8988T (cell line): ENCODE data around the gene SLC30A7.
"Not testable (repeated sequence)": the region's sequence is repeated elsewhere in the genome, so short reads cannot be mapped to it uniquely, and the experiment has no call there.

ENCODE experiments used
- DNase-seq: peaks from one replicate; pipeline ENCODE4 v3.0.0; 2011

The SLC30A7 gene

GRCh38 chr1:100892554-100892953 lies 3.3 kb upstream of the SLC30A7 start:
- DNase-seq = no peak

GRCh38 chr1:100893718-100894117 lies 2.2 kb upstream of the SLC30A7 start:
- no peak for DNase-seq

GRCh38 chr1:100894603-100895539 lies 1.0 kb upstream of the SLC30A7 start, which contains the start of gene EXTL2:
Gene EXTL2 (minus strand): TSS chr1:100894842. CDS start chr1:100888757, 6,085 bp downstream.
- peak; percentile 27 for DNase-seq

GRCh38 chr1:100896481-100896982 lies 642 bp downstream of the SLC30A7 start:
- DNase-seq = no peak

GRCh38 chr1:100902365-100902764 lies 6.5 kb downstream of the SLC30A7 start:
- no peak for DNase-seq

GRCh38 chr1:100903777-100904176 lies 7.9 kb downstream of the SLC30A7 start:
- no peak for DNase-seq

GRCh38 chr1:100904528-100904927 lies 8.6 kb downstream of the SLC30A7 start:
- no peak for DNase-seq

GRCh38 chr1:100905181-100905580 lies 9.3 kb downstream of the SLC30A7 start:
- DNase-seq = no peak

- no peak for DNase-seq
These were observed 12.0 kb downstream of the SLC30A7 start for GRCh38 chr1:100907887-100908286.

- no peak for DNase-seq
These were observed 13.1 kb downstream of the SLC30A7 start for GRCh38 chr1:100909018-100909417.

- DNase-seq = no peak
These were observed 16.1 kb downstream of the SLC30A7 start for GRCh38 chr1:100912019-100912418.

GRCh38 chr1:100921110-100921706 lies 25.3 kb downstream of the SLC30A7 start:
- no peak for DNase-seq

- no peak for DNase-seq
These were observed 28.3 kb downstream of the SLC30A7 start for GRCh38 chr1:100924212-100924611.

GRCh38 chr1:100924991-100925390 lies 29.1 kb downstream of the SLC30A7 start:
- no peak for DNase-seq

- DNase-seq = no peak
These were observed 30.4 kb downstream of the SLC30A7 start for GRCh38 chr1:100926240-100926639.

GRCh38 chr1:100927276-100927675 lies 31.4 kb downstream of the SLC30A7 start:
- DNase-seq = no peak

- no peak for DNase-seq
These were observed 32.2 kb downstream of the SLC30A7 start for GRCh38 chr1:100928128-100928527.

- DNase-seq = no peak
These were observed 34.6 kb downstream of the SLC30A7 start for GRCh38 chr1:100930494-100930893.

GRCh38 chr1:100931716-100932115 lies 35.8 kb downstream of the SLC30A7 start:
- no peak for DNase-seq

- DNase-seq = not testable (repeated sequence)
These were observed 37.7 kb downstream of the SLC30A7 start for GRCh38 chr1:100933555-100933954.

GRCh38 chr1:100936194-100936967 lies 40.5 kb downstream of the SLC30A7 start:
- DNase-seq = no peak

- DNase-seq = no peak
These were observed 45.2 kb downstream of the SLC30A7 start for GRCh38 chr1:100941098-100941527.

- no peak for DNase-seq
These were observed 45.8 kb downstream of the SLC30A7 start for GRCh38 chr1:100941580-100942216.
